Non-pigmented ciliary epithelial cell (primary cell): ENCODE results near the gene PRKAR2B.

Experiments
- DNase-seq: peaks from one replicate; pipeline ENCODE4 v3.0.0-alpha.2; 2010; ENCODE audit warnings: low read depth

Gene PRKAR2B

DNA sequence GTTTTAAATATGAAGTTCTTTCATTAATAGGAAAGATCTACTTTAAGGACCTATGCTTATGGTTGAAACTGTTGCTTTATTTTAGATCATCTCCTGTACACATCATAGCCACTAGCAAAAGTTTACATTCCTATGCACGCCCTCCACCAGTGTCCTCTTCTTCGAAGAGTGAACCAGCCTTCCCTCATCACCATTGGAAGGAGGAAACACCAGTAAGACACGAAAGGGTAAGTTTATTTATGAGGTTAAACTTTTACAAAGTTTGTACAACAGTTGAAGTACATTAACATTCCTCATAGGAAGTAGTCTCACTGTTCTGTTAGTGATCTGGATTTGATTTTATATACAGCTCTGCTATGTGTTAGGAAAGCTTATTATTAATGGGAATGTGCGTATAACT, 141.2 kb downstream of the PRKAR2B start:
- no peak for DNase-seq

DNA sequence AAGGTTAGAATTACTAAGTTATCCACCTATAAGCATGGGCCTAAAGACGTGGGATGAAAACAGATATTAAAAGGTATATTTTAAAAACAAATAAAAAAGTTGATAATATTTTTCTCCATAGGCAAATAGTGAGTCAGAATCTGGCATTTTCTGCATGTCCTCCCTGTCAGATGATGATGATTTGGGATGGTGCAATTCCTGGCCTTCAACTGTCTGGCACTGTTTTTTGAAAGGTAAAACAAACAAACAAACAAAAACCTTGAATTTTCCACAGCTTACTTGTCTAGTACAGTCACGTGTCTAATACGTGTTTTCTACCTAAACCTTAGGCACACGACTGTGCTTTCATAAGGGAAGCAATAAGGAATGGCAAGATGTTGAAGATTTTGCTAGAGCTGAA, 141.7 kb downstream of the PRKAR2B start:
- no peak for DNase-seq

DNA sequence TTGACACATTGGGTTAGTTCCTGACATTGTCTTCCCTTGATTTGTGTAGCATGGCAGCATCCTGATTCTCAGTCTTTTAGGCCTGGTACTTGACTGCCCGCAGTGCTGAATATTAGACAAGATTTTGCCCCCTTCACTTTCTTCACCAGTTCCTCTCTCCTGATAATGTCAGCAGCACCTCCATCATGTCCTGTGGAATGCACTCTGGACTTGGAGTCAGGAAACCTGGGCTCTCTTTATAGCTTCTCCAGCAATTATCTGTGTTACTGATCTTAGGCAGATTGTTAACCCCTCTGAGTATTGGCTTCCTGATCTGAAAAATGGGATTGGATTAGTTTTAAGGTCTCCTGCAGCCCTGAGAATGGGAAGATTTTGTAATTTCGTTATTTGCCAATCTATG, 143.3 kb downstream of the PRKAR2B start:
- no peak for DNase-seq

DNA sequence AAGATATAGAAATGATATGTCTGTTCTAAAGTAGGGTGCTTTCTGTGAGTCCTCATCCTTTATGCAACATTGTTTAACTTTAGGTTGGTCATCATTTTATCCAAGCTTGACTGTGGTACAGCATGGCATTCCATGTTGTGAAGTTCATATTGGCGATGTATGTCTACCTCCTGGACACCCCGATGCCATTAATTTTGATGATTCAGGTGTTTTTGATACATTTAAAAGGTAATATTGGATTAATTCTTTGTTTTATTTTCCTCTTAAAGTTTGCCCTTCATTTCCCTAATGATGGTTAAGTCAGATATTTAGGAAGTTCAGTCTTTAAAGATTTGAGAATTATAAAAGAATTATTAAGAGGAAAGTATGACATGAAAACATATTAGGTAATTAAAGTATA, 145.6 kb downstream of the PRKAR2B start:
- no peak for DNase-seq

DNA sequence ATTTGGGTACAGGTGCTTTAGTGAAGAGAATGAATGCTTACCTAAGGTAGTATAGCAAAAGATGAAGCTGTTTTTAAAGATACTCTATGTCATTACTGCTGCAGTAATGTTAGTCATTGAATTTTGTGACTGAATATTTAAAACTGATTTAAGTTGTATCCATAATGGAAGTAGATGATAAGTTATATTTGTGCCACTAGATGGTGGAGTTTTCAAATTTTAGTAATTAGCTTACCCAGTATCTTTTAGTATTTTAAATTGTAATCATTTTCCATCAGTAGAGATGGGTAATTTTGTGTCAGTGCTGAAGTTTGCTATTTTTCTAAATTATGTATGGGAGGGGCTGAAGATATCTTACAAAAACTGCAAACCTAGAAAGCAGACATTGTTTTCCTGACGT, 149.5 kb downstream of the PRKAR2B start:
- DNase-seq: no peak

DNA sequence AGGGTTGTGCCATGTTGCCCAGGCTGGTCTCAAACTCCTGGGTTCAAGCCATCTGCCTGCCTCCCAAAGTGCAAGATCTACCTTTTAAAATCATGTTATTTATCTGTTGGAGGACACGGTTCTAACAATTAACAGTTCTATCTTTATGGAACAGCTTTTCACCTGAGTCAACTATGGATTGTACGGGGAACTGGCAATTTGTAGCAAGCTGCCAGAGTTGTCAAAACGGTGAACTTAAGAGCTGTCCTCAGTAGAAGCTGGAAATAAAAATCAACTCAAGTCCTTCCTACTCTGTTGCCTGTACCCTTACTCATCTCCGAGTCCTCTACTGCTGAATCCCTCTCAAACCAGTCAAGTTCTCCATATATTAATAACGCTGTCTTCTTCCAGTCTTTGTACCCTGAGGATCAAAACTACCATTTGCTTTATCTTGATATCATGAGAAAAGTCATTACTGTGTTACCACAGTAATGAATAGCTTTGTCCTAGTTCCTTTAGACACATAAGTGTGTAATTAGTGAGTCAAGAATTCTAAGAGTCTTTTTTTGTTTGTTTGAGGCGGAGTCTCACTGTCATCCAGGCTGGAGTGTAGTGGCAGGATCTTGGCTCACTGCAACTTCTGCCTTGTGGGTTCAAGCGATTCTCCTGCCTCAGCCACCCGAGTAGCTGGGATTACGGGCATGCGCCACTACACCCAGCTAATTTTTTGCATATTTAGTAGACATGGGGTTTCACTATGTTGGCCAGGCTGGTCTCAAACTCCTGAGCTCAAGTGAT, 152.5 kb downstream of the PRKAR2B start:
- no peak for DNase-seq

DNA sequence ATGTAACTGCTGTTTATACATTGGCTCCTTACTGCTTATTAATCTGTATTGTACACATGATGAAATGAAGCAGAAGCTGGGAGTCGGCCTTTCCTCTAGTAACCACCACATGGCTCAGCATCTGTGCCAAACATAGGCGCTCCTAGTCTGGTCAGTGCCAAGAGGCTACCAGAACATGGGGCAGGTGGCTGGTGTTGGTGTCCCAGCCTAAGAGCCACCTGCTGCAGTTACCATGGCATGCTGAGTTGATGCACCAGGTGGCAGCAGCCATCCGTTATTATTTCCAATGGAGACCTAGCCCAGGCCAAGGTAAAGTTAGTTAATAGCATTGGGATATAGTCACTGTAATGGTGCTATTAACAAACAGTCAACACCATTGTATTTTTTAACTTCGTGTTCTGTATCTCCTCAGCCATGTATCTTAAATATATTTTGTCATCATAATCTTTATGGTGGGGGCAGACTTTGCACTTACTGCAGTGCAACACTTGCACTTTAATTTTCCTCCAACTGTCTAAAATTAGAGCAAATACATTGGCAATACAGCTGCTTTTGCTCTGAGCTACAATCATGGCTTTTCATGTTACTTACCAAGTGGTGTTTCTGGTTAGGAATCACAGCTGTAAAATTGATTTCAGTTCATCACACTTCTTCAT, 157.4 kb downstream of the PRKAR2B start:
- no peak for DNase-seq

DNA sequence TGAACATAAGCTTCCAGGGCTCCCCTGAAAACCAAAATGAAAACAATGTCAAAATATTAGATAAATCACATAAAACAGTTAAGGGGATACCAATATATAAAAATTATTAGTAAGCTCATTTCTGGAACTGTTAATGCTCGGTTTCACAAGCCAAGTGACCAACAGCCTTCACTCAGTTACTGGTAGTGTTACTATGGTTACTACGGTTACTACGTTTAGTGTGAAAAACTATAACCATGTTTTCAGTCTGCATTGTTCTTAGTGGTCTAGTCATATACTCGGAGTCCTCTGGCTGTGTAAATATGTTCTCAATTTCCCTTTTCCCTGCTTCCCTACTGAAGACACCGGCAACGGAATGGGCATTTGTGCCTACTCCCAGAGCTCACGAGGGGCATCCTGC, 159.1 kb downstream of the PRKAR2B start:
- DNase-seq: no peak

DNA sequence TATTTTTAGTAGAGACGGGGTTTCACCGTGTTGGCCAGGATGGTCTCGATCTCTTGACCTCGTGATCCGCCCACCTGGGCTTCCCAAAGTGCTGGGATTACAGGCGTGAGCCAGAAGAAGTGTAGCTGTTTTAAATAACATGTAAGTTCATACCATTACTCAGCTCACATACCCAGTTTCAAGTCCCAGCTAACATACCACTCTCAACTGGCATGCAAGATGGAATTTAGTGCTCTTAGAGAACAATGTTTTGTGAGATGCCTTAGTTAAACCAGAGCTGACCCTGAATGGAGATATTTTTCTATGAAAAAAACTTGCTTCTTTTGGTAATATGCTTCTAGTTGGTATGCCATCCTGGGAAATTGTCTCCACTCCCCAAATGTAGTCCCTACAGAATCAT, 161.6 kb downstream of the PRKAR2B start:
- no peak for DNase-seq

DNA sequence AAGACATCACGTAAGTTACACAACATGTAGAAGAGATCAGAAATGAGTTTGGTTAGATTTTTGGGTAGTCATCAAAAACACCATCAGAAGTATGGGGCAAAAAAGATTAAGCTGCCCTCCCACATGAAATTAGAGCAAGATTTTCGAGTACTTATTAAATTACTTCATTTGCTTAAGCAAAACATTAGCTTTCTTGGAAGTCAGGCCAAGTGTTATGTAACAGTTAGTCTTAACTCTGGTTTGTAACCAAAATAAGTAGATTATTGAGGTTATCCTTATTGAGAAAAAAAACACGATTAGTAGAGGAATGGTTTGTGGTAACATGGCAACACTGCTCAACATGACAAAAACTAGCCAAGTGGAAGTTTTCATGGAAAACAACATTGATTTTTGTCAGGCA, 162.2 kb downstream of the PRKAR2B start:
- no peak for DNase-seq

DNA sequence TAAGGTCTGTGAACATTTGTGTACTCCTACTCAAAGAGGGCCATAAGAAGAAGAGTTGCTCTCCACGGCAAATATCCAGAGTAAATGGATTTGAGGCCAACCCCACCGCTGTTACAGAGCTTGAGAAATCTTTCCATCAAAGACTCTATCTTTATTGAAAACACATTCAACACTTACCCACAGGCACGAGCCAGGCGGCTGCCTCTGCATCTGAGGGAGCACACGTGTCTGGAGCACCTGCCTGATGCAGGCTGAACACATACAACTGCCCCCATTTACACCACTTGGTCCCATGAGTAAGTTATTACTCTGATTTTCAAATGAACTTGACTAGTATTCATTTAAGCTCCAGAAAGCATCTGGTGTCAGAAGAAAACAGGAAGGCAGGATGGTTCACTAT, 163.0 kb downstream of the PRKAR2B start:
- no peak for DNase-seq

DNA sequence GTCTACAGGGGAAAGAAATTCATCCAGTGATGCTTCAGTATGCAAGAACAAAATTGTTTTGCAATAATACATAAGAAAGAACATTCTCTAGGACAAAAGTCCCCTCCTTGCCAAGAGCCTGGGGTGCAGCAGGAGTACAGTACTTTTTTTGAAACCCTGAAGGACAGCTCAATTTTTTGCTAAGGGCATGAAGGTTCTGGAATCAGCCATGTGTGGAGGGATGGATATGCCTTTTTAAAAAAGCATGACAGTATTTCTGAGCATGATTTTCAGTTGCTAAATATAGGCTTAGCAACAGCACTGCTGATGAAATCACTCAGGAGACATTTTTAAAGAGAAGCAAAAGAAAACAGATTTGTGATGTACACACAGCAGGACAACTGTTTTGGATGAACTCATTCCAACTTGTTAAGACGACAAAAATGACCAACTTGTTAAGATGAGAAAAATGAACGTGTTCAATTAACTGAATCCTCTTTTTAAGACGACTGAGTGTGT, 163.6 kb downstream of the PRKAR2B start:
- DNase-seq: no peak

DNA sequence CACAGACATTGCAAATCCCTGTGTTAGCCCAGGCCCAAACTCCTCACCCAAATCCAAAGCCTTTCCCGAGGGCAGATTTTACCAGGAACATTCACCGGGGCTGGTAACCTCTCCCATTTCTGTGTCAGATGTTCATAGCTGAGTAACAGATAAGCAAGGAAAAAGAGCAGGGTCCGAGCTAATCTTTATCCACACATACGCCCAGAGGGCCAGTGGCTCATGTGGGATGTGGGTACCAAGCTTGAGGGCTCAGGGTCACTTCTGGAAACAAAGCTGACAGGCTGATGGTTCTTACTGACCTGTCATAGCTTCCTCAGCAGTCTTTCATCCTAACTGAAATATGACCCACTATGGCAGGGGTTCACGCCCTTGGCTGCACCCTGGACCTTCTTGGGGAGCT, 164.1 kb downstream of the PRKAR2B start:
- DNase-seq: no peak

DNA sequence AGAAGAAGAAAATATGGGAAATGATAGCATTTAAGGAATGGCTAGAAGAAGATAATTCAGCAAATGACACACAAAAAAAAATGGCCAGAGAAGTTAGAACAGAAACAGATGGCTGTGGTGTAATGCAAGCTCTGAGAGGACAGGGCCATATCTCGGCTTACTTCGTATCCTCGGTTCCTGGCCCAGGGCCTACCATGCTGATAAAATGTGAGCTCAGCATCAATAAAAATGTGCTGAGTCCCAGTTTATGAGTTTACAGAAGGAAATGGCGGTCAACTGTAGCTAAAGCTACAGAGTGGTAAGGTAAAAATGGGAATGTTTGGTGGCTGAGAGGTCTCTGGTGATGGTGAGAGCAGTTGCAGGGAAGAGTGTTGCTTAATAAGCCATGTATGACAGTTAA, 165.1 kb downstream of the PRKAR2B start:
- no peak for DNase-seq

DNA sequence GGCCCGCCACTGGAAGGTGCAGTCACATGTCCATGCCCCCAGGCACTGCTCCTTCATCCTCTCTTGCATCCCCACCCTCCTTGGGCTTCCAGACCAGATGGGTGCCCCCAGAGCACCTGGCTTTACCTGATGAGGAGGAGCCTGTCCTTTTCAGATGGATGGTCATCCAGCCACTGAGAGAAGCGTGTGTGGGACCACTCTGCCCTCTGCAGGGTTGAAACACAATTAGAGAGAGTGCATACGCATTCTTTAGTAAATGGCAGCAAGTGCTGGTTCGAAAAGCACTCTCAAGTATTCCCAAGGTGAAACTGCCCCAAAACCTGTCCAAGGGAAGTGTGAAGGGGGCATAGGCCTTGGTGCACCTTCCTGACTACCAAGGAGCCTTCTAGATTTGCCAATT, 165.9 kb downstream of the PRKAR2B start:
- DNase-seq: no peak
